ENCODE measurements around the gene MAST4. TPM values are rescaled to one million over a fixed set of nuclear protein-coding genes. Genes with fewer than 3 reads are reported as not detected.

The MAST4 gene
- total RNA-seq, 4 donors from 2014 or later = 19.5 to 44.1 (median 24.1) TPM

DNA sequence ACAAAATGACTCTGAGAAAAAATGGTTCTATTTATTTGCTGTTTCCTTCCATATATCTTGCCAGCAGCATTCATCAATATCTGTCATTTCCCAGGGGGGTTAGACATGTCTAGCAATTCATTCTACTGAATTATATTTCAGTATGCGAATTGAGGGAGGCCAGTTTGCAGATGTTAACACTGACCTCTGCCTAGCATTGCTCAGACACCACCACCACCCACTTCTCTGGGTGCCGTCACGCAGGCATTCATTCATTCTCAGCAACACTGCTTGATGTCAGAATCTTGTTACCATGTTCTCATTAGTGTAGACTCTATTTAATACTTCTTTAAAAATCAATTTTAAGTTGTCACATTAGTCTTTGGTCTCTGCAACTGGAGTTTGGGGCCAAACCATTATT is 181.7 kb downstream of the MAST4 start:
- Histone ChIP-seq H3K36me3 (no peaks in the 10 kb centered on the region), H3K4me3 (no peak overlapping the region), H3K4me1 (no peaks in the 10 kb centered on the region), H3K9me3 (no peaks in the 10 kb centered on the region), H3K27me3 (no peaks in the 10 kb centered on the region), H3K27ac (no peak overlapping the region)
- WGBS, 2 donors = 65 to 83% methylated on average over 3 of the region's 3 CpGs
- TF ChIP-seq, protein P1, sequence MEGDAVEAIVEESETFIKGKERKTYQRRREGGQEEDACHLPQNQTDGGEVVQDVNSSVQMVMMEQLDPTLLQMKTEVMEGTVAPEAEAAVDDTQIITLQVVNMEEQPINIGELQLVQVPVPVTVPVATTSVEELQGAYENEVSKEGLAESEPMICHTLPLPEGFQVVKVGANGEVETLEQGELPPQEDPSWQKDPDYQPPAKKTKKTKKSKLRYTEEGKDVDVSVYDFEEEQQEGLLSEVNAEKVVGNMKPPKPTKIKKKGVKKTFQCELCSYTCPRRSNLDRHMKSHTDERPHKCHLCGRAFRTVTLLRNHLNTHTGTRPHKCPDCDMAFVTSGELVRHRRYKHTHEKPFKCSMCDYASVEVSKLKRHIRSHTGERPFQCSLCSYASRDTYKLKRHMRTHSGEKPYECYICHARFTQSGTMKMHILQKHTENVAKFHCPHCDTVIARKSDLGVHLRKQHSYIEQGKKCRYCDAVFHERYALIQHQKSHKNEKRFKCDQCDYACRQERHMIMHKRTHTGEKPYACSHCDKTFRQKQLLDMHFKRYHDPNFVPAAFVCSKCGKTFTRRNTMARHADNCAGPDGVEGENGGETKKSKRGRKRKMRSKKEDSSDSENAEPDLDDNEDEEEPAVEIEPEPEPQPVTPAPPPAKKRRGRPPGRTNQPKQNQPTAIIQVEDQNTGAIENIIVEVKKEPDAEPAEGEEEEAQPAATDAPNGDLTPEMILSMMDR (IDR thresholded peaks at IDR 0.05) = no peak
- TF ChIP-seq EP300 (IDR thresholded peaks at IDR 0.05) (no peak), POLR2A (IDR thresholded peaks at IDR 0.05) (no peak)
- no peak for DNase-seq (ENCODE audit: low spot score in 2 of 2)

- TF ChIP-seq EP300 (IDR thresholded peaks at IDR 0.05) = no peak
- TF ChIP-seq, protein P1 (IDR thresholded peaks at IDR 0.05) = no peak
- no peak for TF ChIP-seq POLR2A (IDR thresholded peaks at IDR 0.05)
- Histone ChIP-seq H3K4me3 (no peak overlapping the region), H3K27ac (no peak overlapping the region), H3K36me3 (no peaks in the 10 kb centered on the region), H3K4me1 (no peaks in the 10 kb centered on the region), H3K27me3 (no peaks in the 10 kb centered on the region), H3K9me3 (no peaks in the 10 kb centered on the region)
- DNase-seq (ENCODE audit: low spot score in 2 of 2) = no peak
- WGBS, 2 donors = 86 to 89% methylated on average over 4 of the region's 4 CpGs
These were observed 183.3 kb downstream of the MAST4 start for GRCh38 chr5:66779528-66779927.

- Histone ChIP-seq H3K9me3 (no peaks in the 10 kb centered on the region), H3K27ac (no peak overlapping the region), H3K27me3 (no peaks in the 10 kb centered on the region), H3K36me3 (no peaks in the 10 kb centered on the region), H3K4me3 (no peak overlapping the region), H3K4me1 (no peaks in the 10 kb centered on the region)
- WGBS, 2 donors = 73 to 94% methylated on average over 17 of the region's 17 CpGs
- DNase-seq (ENCODE audit: low spot score in 2 of 2) = no peak
- TF ChIP-seq, protein P1 (IDR thresholded peaks at IDR 0.05) = no peak
- TF ChIP-seq EP300 (IDR thresholded peaks at IDR 0.05) (no peak), POLR2A (IDR thresholded peaks at IDR 0.05) (no peak)
These were observed 192.4 kb downstream of the MAST4 start for GRCh38 chr5:66788556-66788955.

- no peak overlapping the region for H3K4me3 ChIP-seq
- DNase-seq (ENCODE audit: low spot score in 2 of 2) = no peak
- TF ChIP-seq EP300 (IDR thresholded peaks at IDR 0.05) (no peak), POLR2A (IDR thresholded peaks at IDR 0.05) (no peak)
- TF ChIP-seq, protein P1 (IDR thresholded peaks at IDR 0.05) = no peak
- H3K27ac ChIP-seq = no peak overlapping the region
- no peaks in the 10 kb centered on the region for H3K36me3 ChIP-seq
- no peaks in the 10 kb centered on the region for H3K27me3 ChIP-seq
- no peaks in the 10 kb centered on the region for H3K4me1 ChIP-seq
- H3K9me3 ChIP-seq = no peaks in the 10 kb centered on the region
- WGBS, 2 donors = 87 to 91% methylated on average over 3 of the region's 3 CpGs
These were observed 193.2 kb downstream of the MAST4 start for GRCh38 chr5:66789434-66789833.

DNA sequence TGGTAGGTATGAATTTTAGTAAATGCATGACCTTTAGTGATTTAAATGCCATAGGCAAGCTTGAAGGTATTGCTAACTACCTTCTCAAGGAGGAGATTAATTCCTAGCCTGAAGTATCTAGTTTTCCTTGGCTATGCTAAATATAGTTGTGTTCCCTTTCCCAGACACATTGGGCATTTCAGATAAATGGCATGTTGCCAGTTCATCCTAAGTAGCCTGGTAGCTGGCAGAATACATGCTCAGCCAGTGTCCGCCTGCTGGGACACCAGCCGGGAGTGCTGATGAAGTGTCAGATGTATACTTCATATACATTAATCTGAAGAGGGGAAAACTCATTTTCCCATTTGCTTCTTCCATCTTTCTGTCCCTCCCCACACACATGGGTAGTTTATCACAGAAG is 196.9 kb downstream of the MAST4 start:
- TF ChIP-seq, protein P1 (IDR thresholded peaks at IDR 0.05) = no peak
- TF ChIP-seq EP300 (IDR thresholded peaks at IDR 0.05) (no peak), POLR2A (IDR thresholded peaks at IDR 0.05) (no peak)
- 88 to 95% methylated on average over 2 of the region's 2 CpGs for WGBS, 2 donors
- DNase-seq (ENCODE audit: low spot score in 2 of 2) = no peak
- no peaks in the 10 kb centered on the region for H3K36me3 ChIP-seq
- H3K27ac ChIP-seq = no peak overlapping the region
- no peak overlapping the region for H3K4me3 ChIP-seq
- H3K9me3 ChIP-seq = no peaks in the 10 kb centered on the region
- no peaks in the 10 kb centered on the region for H3K27me3 ChIP-seq
- no peaks in the 10 kb centered on the region for H3K4me1 ChIP-seq

Measured in tibial nerve (tissue), 4 donors.